Measurements from ENCODE around the gene ZNF616.
A peak's percentile ranks its signal among the peaks of the same experiment; 100 is the strongest.

ZNF616 gene

GRCh38 chr19:52139252-52140031 is at the start of gene ZNF616:
ZNF616 (minus strand) TSS chr19:52139938; CDS start chr19:52130512, 9,426 bp downstream.
- peak; percentile 79 for TF ChIP-seq CTCF (conservative IDR thresholded peaks at IDR 0.05; ENCODE audit: low read depth, low read length)
- DNase-seq (ENCODE audit: low read depth), result peak; percentile 68
- H3K4me3 ChIP-seq (ENCODE audit: low read length), result peak within 1 kb of the TSS; percentile 99

- no peak for TF ChIP-seq CTCF (conservative IDR thresholded peaks at IDR 0.05; ENCODE audit: low read depth, low read length)
- peak overlapping the region; percentile 54 for H3K4me3 ChIP-seq (ENCODE audit: low read length)
- no peak for DNase-seq (ENCODE audit: low read depth)
Measured at GRCh38 chr19:52188822-52189734, 49.3 kb upstream of the ZNF616 start.

GRCh38 chr19:52187407-52187806 is 47.7 kb upstream of the ZNF616 start:
- H3K4me3 ChIP-seq (ENCODE audit: low read length), result no peak overlapping the region
- DNase-seq (ENCODE audit: low read depth), result no peak

GRCh38 chr19:52176574-52176973 is 36.8 kb upstream of the ZNF616 start:
- no peak for TF ChIP-seq CTCF (conservative IDR thresholded peaks at IDR 0.05; ENCODE audit: low read depth, low read length)
- no peak for DNase-seq (ENCODE audit: low read depth)
- H3K4me3 ChIP-seq (ENCODE audit: low read length), result no peak overlapping the region

More at GRCh38 chr19:52187407-52187806, 47.7 kb upstream of the ZNF616 start:
- TF ChIP-seq CTCF (conservative IDR thresholded peaks at IDR 0.05; ENCODE audit: low read depth, low read length), result no peak

GRCh38 chr19:52172347-52172746 is 32.6 kb upstream of the ZNF616 start:
- TF ChIP-seq CTCF (conservative IDR thresholded peaks at IDR 0.05; ENCODE audit: low read depth, low read length), result no peak
- no peak for DNase-seq (ENCODE audit: low read depth)
- no peak overlapping the region for H3K4me3 ChIP-seq (ENCODE audit: low read length)

GRCh38 chr19:52171321-52172169 is 31.8 kb upstream of the ZNF616 start, which contains the start of gene ZNF836:
ZNF836 (minus strand) TSS chr19:52171621; CDS start chr19:52168072, 3,549 bp downstream.
- no peak for TF ChIP-seq CTCF (conservative IDR thresholded peaks at IDR 0.05; ENCODE audit: low read depth, low read length)
- peak within 1 kb of the TSS; percentile 98 for H3K4me3 ChIP-seq (ENCODE audit: low read length)
- no peak for DNase-seq (ENCODE audit: low read depth)

Data from retinal pigment epithelial cell (primary cell).